HepG2 (cell line): Measurements from ENCODE around the gene DCUN1D3. TPM values are rescaled to one million over a fixed set of nuclear protein-coding genes. Genes with fewer than 3 reads are reported as not detected.

ENCODE experiments used
- ATAC-seq: fragments of 200-7000 bp; cut with Tn5 transposase; 3 replicates; pipeline ENCODE4 v1.9.1; 2020; ENCODE audit warnings: mild to moderate bottlenecking, moderate library complexity
- BruUV-seq: library from RNA; stranded (reverse); fragments of 400-500 nt; replicated peaks from 2 replicates; lab custom pipeline; 2021; lab: Mats Ljungman, UMichigan
- CTCF ChIA-PET: fragments of 300-600 bp; formaldehyde crosslinking; extraction: SDS; loops from one replicate; lab custom pipeline; 2021; ENCODE audit warnings: low total read pairs, inconsistent platforms, low intra/inter-chr PET ratio; lab: Yijun Ruan, JAX
- POLR2A ChIA-PET: fragments of 350-600 bp; sonication (Branson Sonifier 250); formaldehyde crosslinking; loops from one replicate; lab custom pipeline; 2020; ENCODE audit warnings: antibody characterized with exemption, inconsistent platforms; lab: Yijun Ruan, JAX
- DNase-seq: peaks from one replicate; pipeline ENCODE4 v3.0.0-alpha.2; 2015; ENCODE audit warnings: low spot score
- FAIRE-seq: peaks from 3 replicates; lab custom pipeline; 2011; peaks lifted over from hg19 to GRCh38; lab: Jason Lieb, UNC
- H2AFZ ChIP-seq: one replicate; pipeline ENCODE4 v1.6.1; 2011; ENCODE audit warnings: low read length, inconsistent platforms
- H3K27ac ChIP-seq: fragments of 300-600 bp; 3 replicates; pipeline ENCODE4 v1.8.0; 2011; ENCODE audit warnings: mixed run types, mild to moderate bottlenecking, mixed read lengths, low read length, inconsistent platforms; ENCODE audit not compliant: insufficient read depth; ENCODE audit errors: extremely low read length
- H3K27me3 ChIP-seq, 2 experiments: fragments of 200-600 bp in 1 of 2; 2 replicates in 1 of 2; 3 replicates in 1 of 2; pipeline versions ENCODE4 v1.6.0 to v1.8.0; 2011; ENCODE audit warnings: low read length in 2 of 2, mild to moderate bottlenecking in 2 of 2, moderate library complexity in 2 of 2, inconsistent platforms in 1 of 2; ENCODE audit not compliant: insufficient read depth in 2 of 2, control insufficient read depth in 1 of 2
- H3K36me3 ChIP-seq, 2 experiments: fragments of 200-600 bp in 1 of 2; replicated peaks in 1 of 2; 2 replicates in 1 of 2; 3 replicates in 1 of 2; pipeline versions ENCODE4 v1.5.1 to v1.8.0; 2011; ENCODE audit warnings: low read length in 2 of 2, inconsistent platforms in 1 of 2; ENCODE audit not compliant: insufficient read depth in 2 of 2, control insufficient read depth in 1 of 2
- H3K4me1 ChIP-seq: 2 replicates; pipeline ENCODE4 v1.5.1; 2012; ENCODE audit warnings: low read length, inconsistent platforms; ENCODE audit not compliant: insufficient read depth
- H3K4me2 ChIP-seq: 2 replicates; pipeline ENCODE4 v1.6.0; 2011; ENCODE audit warnings: low read depth, low read length, inconsistent platforms
- H3K4me3 ChIP-seq, 3 experiments: fragments of 200-600 bp in 1 of 3; sonication (generic), shearing (Covaris generic) in 1 of 3; replicated peaks in 1 of 3; 2 replicates each; pipeline ENCODE4 v1.5.1; 2011 to 2016; ENCODE audit warnings: low read length in 3 of 3, inconsistent platforms in 2 of 3, low read depth in 2 of 3, mild to moderate bottlenecking in 2 of 3, control low read depth in 1 of 3, mixed read lengths in 1 of 3; ENCODE audit not compliant: insufficient read depth in 1 of 3
- H3K79me2 ChIP-seq: one replicate; pipeline ENCODE4 v1.6.1; 2011; ENCODE audit warnings: low read length, inconsistent platforms; ENCODE audit not compliant: insufficient read depth
- H3K9ac ChIP-seq: 2 replicates; pipeline ENCODE4 v1.6.0; 2011; ENCODE audit warnings: mild to moderate bottlenecking, low read depth, low read length, inconsistent platforms; ENCODE audit not compliant: insufficient read depth
- H3K9me3 ChIP-seq: 2 replicates; pipeline ENCODE4 v1.5.1; 2012; ENCODE audit warnings: mild to moderate bottlenecking, low read length
- H4K20me1 ChIP-seq: 2 replicates; pipeline ENCODE4 v1.6.0; 2011; ENCODE audit warnings: inconsistent platforms, mild to moderate bottlenecking, low read length, moderate library complexity; ENCODE audit not compliant: insufficient read depth
- BORCS8-MEF2B ChIP-seq: sonication (generic); formaldehyde crosslinking; IDR thresholded peaks from 2 replicates; pipeline ENCODE4 v1.8.0; 2022; ENCODE audit warnings: mild to moderate bottlenecking, missing genetic modification reagents
- BRD4 ChIP-seq: sonication (generic); formaldehyde crosslinking; IDR thresholded peaks from 2 replicates; pipeline ENCODE4 v1.4.0; 2020; ENCODE audit warnings: missing genetic modification reagents
- HNRNPH1 ChIP-seq: fragments of 200-400 bp; formaldehyde crosslinking; optimal IDR thresholded peaks from 2 replicates; pipeline ENCODE3; 2017; ENCODE audit warnings: mild to moderate bottlenecking, low read depth, low read length
- NFIC ChIP-seq: IDR thresholded peaks from 2 replicates; pipeline ENCODE4 v1.6.1; 2012; ENCODE audit warnings: mild to moderate bottlenecking, low read length, inconsistent platforms
- ZNF337 ChIP-seq: sonication (generic); formaldehyde crosslinking; IDR thresholded peaks from 2 replicates; pipeline ENCODE4 v1.5.1; 2020; ENCODE audit warnings: missing genetic modification reagents, low read depth, mild to moderate bottlenecking, borderline replicate concordance
- WGBS: methylation state at CpG from one replicate; pipeline ENCODE4 v1.1.6; 2017; ENCODE audit warnings: low lambda C conversion rate; 5-methylcytosine and 5-hydroxymethylcytosine counted together
- in situ Hi-C: cut with HindIII; loops from 2 replicates; pipeline ENCODE4 v1.10.0; 2017; ENCODE audit warnings: low pct_unique_long_range_greater_than_20kb; ENCODE audit not compliant: extremely low pct_ligation_motif_present
- intact Hi-C: fragments of 100-400 bp; cut with micrococcal nuclease; formaldehyde crosslinking; loops from one replicate; pipeline ENCODE4 v1.10.0; 2022; ENCODE audit not compliant: unreplicated experiment
- polyA plus RNA-seq, 8 experiments: library from polyadenylated mRNA; depleted of rRNA in 3 of 8; stranded (reverse) in 7 of 8; unstranded in 1 of 8; fragments of >200 nt; fragmentation: Illumina TruSeq in 4 of 8; extraction: Trizol in 4 of 8; gene quantifications; 2 replicates each; pipeline versions ENCODE4 v1.2.1 to v1.2.3, GENCODE V29; 2011 to 2016; ENCODE audit warnings: low read depth in 4 of 8, missing spikeins in 1 of 8, mixed read lengths in 1 of 8; ENCODE audit not compliant: insufficient read depth in 1 of 8
- total RNA-seq, 5 experiments: library from RNA; depleted of rRNA; stranded (reverse); fragments of >200 nt; fragmentation: Illumina TruSeq; extraction: Trizol; gene quantifications; 2 replicates each; pipeline ENCODE4 v1.2.3, GENCODE V29; 2016; ENCODE audit warnings: low read depth in 1 of 5
- TF ChIP-seq, protein P1 (sequence below): sonication (generic); formaldehyde crosslinking; IDR thresholded peaks from 2 replicates; pipeline ENCODE4 v1.5.0; 2020; ENCODE audit warnings: mild to moderate bottlenecking, missing genetic modification reagents
- TF ChIP-seq, protein P2 (sequence below), 2 experiments: sonication (generic) in 1 of 2; formaldehyde crosslinking in 1 of 2; IDR thresholded peaks; 2 replicates each; pipeline versions ENCODE4 v1.4.0 to v1.6.1; 2016 to 2020; ENCODE audit warnings: borderline replicate concordance in 1 of 2, low read depth in 1 of 2, mild to moderate bottlenecking in 1 of 2, missing genetic modification reagents in 1 of 2
- TF ChIP-seq, protein P3 (sequence below): sonication (generic); formaldehyde crosslinking; IDR thresholded peaks from 2 replicates; pipeline ENCODE4 v1.4.0; 2020; ENCODE audit warnings: missing genetic modification reagents, borderline replicate concordance
- TF ChIP-seq, protein P4 (sequence below): sonication (generic); formaldehyde crosslinking; conservative IDR thresholded peaks from 2 replicates; pipeline ENCODE4 v1.5.0; 2020; ENCODE audit warnings: missing genetic modification reagents

DCUN1D3 gene
- total and polyA plus RNA-seq, 2 of the 13 experiments (the other 11 are each of a cell fraction or from before 2014, with no cell fraction given): 5.0 to 19.3 TPM

DNA sequence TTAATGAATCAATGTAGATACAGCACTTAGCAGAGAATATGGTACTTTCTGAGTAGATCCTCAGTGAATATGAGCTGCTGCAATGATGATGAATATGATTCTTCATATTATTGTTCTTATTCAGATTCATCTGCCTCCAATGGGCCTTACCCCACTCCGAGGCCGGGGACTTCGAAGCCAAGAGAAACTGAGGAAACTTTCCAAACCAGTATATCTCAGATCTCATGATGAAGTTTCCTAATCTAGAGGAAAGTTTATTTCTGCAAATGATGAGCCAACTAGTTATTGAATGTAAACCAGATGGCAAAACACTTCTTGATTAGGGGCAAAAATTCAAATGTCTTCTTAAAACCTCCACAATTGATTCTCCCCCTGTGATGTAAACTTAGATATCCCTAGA is 23.7 kb upstream of the DCUN1D3 start:
- no peak for FAIRE-seq
- Histone ChIP-seq H3K27ac (no peak overlapping the region), H2AFZ (no peak overlapping the region), H4K20me1 (no peaks in the 10 kb centered on the region), H3K4me3 (no peak overlapping the region), H3K27me3 (no peaks in the 10 kb centered on the region), H3K9ac (no peak overlapping the region), H3K79me2 (no peaks in the 10 kb centered on the region), H3K4me2 (no peak overlapping the region), H3K36me3 (peaks cover 8 to 12% of the 10 kb centered on the region in 2 experiments; a peak in 4 of 5 replicates), H3K9me3 (no peaks in the 10 kb centered on the region), H3K4me1 (peaks cover 17% of the 10 kb centered on the region)
- in situ Hi-C loops (no loop called here), intact Hi-C loops (no loop called here)
- POLR2A ChIA-PET: no interaction called here
- ATAC-seq: no peak
- WGBS: 98% methylated on average over 3 of the region's 3 CpGs
- no TSS peak for BruUV-seq
- CTCF ChIA-PET: no interaction called here
- DNase-seq: no peak
- TF ChIP-seq BRD4 (CRISPR knock-in tag) (no peak), NFIC (no peak), HNRNPH1 (no peak), ZNF337 (CRISPR knock-in tag) (no peak), BORCS8-MEF2B (no peak)
- TF ChIP-seq, protein P1, sequence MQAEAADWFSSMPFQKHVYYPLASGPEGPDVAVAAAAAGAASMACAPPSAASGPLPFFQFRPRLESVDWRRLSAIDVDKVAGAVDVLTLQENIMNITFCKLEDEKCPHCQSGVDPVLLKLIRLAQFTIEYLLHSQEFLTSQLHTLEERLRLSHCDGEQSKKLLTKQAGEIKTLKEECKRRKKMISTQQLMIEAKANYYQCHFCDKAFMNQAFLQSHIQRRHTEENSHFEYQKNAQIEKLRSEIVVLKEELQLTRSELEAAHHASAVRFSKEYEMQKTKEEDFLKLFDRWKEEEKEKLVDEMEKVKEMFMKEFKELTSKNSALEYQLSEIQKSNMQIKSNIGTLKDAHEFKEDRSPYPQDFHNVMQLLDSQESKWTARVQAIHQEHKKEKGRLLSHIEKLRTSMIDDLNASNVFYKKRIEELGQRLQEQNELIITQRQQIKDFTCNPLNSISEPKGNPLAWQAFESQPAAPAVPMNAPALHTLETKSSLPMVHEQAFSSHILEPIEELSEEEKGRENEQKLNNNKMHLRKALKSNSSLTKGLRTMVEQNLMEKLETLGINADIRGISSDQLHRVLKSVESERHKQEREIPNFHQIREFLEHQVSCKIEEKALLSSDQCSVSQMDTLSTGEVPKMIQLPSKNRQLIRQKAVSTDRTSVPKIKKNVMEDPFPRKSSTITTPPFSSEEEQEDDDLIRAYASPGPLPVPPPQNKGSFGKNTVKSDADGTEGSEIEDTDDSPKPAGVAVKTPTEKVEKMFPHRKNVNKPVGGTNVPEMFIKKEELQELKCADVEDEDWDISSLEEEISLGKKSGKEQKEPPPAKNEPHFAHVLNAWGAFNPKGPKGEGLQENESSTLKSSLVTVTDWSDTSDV (CRISPR knock-in tag): no peak
- TF ChIP-seq, protein P2, sequence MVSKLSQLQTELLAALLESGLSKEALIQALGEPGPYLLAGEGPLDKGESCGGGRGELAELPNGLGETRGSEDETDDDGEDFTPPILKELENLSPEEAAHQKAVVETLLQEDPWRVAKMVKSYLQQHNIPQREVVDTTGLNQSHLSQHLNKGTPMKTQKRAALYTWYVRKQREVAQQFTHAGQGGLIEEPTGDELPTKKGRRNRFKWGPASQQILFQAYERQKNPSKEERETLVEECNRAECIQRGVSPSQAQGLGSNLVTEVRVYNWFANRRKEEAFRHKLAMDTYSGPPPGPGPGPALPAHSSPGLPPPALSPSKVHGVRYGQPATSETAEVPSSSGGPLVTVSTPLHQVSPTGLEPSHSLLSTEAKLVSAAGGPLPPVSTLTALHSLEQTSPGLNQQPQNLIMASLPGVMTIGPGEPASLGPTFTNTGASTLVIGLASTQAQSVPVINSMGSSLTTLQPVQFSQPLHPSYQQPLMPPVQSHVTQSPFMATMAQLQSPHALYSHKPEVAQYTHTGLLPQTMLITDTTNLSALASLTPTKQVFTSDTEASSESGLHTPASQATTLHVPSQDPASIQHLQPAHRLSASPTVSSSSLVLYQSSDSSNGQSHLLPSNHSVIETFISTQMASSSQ (IDR thresholded peaks at IDR 0.05; ENCODE audit: low read depth): no peak
- TF ChIP-seq, protein P2 (CRISPR knock-in tag; IDR thresholded peaks at IDR 0.05; ENCODE audit: borderline replicate concordance): no peak
- TF ChIP-seq, protein P3, sequence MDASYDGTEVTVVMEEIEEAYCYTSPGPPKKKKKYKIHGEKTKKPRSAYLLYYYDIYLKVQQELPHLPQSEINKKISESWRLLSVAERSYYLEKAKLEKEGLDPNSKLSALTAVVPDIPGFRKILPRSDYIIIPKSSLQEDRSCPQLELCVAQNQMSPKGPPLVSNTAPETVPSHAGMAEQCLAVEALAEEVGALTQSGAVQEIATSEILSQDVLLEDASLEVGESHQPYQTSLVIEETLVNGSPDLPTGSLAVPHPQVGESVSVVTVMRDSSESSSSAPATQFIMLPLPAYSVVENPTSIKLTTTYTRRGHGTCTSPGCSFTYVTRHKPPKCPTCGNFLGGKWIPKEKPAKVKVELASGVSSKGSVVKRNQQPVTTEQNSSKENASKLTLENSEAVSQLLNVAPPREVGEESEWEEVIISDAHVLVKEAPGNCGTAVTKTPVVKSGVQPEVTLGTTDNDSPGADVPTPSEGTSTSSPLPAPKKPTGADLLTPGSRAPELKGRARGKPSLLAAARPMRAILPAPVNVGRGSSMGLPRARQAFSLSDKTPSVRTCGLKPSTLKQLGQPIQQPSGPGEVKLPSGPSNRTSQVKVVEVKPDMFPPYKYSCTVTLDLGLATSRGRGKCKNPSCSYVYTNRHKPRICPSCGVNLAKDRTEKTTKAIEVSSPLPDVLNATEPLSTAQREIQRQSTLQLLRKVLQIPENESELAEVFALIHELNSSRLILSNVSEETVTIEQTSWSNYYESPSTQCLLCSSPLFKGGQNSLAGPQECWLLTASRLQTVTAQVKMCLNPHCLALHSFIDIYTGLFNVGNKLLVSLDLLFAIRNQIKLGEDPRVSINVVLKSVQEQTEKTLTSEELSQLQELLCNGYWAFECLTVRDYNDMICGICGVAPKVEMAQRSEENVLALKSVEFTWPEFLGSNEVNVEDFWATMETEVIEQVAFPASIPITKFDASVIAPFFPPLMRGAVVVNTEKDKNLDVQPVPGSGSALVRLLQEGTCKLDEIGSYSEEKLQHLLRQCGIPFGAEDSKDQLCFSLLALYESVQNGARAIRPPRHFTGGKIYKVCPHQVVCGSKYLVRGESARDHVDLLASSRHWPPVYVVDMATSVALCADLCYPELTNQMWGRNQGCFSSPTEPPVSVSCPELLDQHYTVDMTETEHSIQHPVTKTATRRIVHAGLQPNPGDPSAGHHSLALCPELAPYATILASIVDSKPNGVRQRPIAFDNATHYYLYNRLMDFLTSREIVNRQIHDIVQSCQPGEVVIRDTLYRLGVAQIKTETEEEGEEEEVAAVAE (CRISPR knock-in tag): no peak
- TF ChIP-seq, protein P4, sequence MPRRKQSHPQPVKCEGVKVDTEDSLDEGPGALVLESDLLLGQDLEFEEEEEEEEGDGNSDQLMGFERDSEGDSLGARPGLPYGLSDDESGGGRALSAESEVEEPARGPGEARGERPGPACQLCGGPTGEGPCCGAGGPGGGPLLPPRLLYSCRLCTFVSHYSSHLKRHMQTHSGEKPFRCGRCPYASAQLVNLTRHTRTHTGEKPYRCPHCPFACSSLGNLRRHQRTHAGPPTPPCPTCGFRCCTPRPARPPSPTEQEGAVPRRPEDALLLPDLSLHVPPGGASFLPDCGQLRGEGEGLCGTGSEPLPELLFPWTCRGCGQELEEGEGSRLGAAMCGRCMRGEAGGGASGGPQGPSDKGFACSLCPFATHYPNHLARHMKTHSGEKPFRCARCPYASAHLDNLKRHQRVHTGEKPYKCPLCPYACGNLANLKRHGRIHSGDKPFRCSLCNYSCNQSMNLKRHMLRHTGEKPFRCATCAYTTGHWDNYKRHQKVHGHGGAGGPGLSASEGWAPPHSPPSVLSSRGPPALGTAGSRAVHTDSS (CRISPR knock-in tag): no peak
